Right lobe of liver (tissue), 6 donors: ENCODE measurements around the gene PAFAH1B1. TPM values are rescaled to one million over a fixed set of nuclear protein-coding genes. Genes with fewer than 3 reads are reported as not detected.

Source experiments
- ATAC-seq, 4 donors: fragments of 200-7000 bp; cut with Tn5 transposase; one replicate each; pipeline ENCODE4 v1.9.1; 2020; ENCODE audit warnings: mild to moderate bottlenecking in 4 of 4, moderate library complexity in 4 of 4
- DNase-seq, 3 donors: peaks; one replicate each; pipeline ENCODE4 v3.0.0-alpha.2; 2020
- H3K27ac ChIP-seq, 3 donors: fragments of 200-600 bp; one replicate each; pipeline ENCODE4 v1.8.0; 2022
- H3K27me3 ChIP-seq, 2 donors: fragments of 200-600 bp; one replicate each; pipeline ENCODE4 v1.8.0; 2022
- H3K36me3 ChIP-seq, 4 donors: fragments of 200-600 bp; sonication (generic) in 1 of 4; one replicate each; pipeline versions ENCODE4 v1.5.1 to v1.8.0; 2017 to 2022; ENCODE audit warnings: control low read depth in 1 of 4
- H3K4me1 ChIP-seq, 4 donors: fragments of 200-600 bp; sonication (generic) in 1 of 4; one replicate each; pipeline versions ENCODE4 v1.5.1 to v1.8.0; 2017 to 2022; ENCODE audit warnings: control low read depth in 1 of 4
- H3K4me3 ChIP-seq, 3 donors: fragments of 200-600 bp; one replicate each; pipeline ENCODE4 v1.8.0; 2022
- H3K9me3 ChIP-seq, 4 donors: fragments of 200-600 bp; sonication (generic) in 1 of 4; one replicate each; pipeline versions ENCODE4 v1.5.1 to v1.8.0; 2017 to 2022; ENCODE audit warnings: control low read depth in 1 of 4
- CTCF ChIP-seq, 4 donors: fragments of 200-600 bp in 3 of 4; fragments of 450-650 bp in 1 of 4; IDR thresholded peaks; one replicate each; pipeline versions ENCODE4 v1.5.1 to v1.8.0; 2016 to 2022; ENCODE audit warnings: antibody characterized with exemption in 4 of 4, mild to moderate bottlenecking in 2 of 4
- POLR2A ChIP-seq: fragments of 450-650 bp; IDR thresholded peaks from one replicate; pipeline ENCODE4 v1.6.1; 2017; ENCODE audit warnings: antibody characterized with exemption, mild to moderate bottlenecking
- WGBS: methylation state at CpG from one replicate; pipeline ENCODE4 v1.1.6; 2018; ENCODE audit warnings: low coverage, low lambda C conversion rate; ENCODE audit not compliant: insufficient coverage; ENCODE audit errors: missing lambda C conversion rate; 5-methylcytosine and 5-hydroxymethylcytosine counted together
- intact Hi-C, 2 donors: fragments of 100-400 bp; cut with DNase I; formaldehyde crosslinking; loops; one replicate each; pipeline versions ENCODE4 v1.11.2 to v1.14.1; 2022
- total RNA-seq, 6 experiments: library from RNA; depleted of rRNA in 2 of 6; stranded (reverse); fragments of >200 nt in 2 of 6; fragmentation: NEBNext Ultra II Directional in 3 of 6; extraction: Animal tissue kit (Norgen Biotek cat#: 25700) in 3 of 6; gene quantifications; one replicate each; pipeline versions ENCODE4 v1.1.0 to v1.2.4, GENCODE V29; 2016 to 2023
- donor health status: DM: no; HTN: yes; CAD: no.
- donor health status: DM: no; HTN: no; CAD: no.
- donor health status: DM: no; HTN: no; CAD: no.
- donor health status: DM: no; HTN: yes; CAD: no.
- donor health status: DM: no; HTN: yes; CAD: no.

The PAFAH1B1 gene
- total RNA-seq, 6 experiments from 2014 or later = 32.6 to 69.9 (median 42.2) TPM

GRCh38 chr17:2609091-2609490 is 15.6 kb downstream of the PAFAH1B1 start:
- intact Hi-C loops = no loop called here
- H3K4me3 ChIP-seq = no peak overlapping the region
- H3K9me3 ChIP-seq = no peaks in the 10 kb centered on the region
- no peak for TF ChIP-seq POLR2A
- no peak for TF ChIP-seq CTCF (IDR thresholded peaks at IDR 0.05)
- no peaks in the 10 kb centered on the region for H3K27me3 ChIP-seq
- no peak for ATAC-seq
- no peak overlapping the region for H3K27ac ChIP-seq
- DNase-seq = no peak
- H3K4me1 ChIP-seq = peaks cover 0 to 13% (median 0%) of the 10 kb centered on the region in 4 donors
- 100% methylated on average over 3 of the region's 7 CpGs for WGBS
- H3K36me3 ChIP-seq = no peaks in the 10 kb centered on the region

- H3K4me3 ChIP-seq = no peak overlapping the region
- 73% methylated on average over 3 of the region's 3 CpGs for WGBS
- H3K36me3 ChIP-seq = no peaks in the 10 kb centered on the region
- H3K4me1 ChIP-seq = peaks cover 0 to 13% (median 0%) of the 10 kb centered on the region in 4 donors
- TF ChIP-seq POLR2A (no peak), CTCF (IDR thresholded peaks at IDR 0.05) (no peak)
- DNase-seq (no peak), ATAC-seq (no peak)
- no peaks in the 10 kb centered on the region for H3K27me3 ChIP-seq
- H3K9me3 ChIP-seq = no peaks in the 10 kb centered on the region
- no peak overlapping the region for H3K27ac ChIP-seq
- intact Hi-C loops = no loop called here
Observed at GRCh38 chr17:2610195-2611175, 17.0 kb downstream of the PAFAH1B1 start.

- Histone ChIP-seq H3K4me1 (peaks cover 0 to 13% (median 0%) of the 10 kb centered on the region in 4 donors), H3K36me3 (no peaks in the 10 kb centered on the region), H3K9me3 (no peaks in the 10 kb centered on the region), H3K27me3 (no peaks in the 10 kb centered on the region), H3K4me3 (no peak overlapping the region), H3K27ac (no peak overlapping the region)
- ATAC-seq = no peak
- TF ChIP-seq CTCF (IDR thresholded peaks at IDR 0.05) (no peak), POLR2A (no peak)
- WGBS = 68% methylated on average over 6 of the region's 7 CpGs
- intact Hi-C loops = no loop called here
- DNase-seq = no peak
Observed at GRCh38 chr17:2611627-2612026, 18.2 kb downstream of the PAFAH1B1 start.

- no peak for TF ChIP-seq CTCF (IDR thresholded peaks at IDR 0.05)
- TF ChIP-seq POLR2A = no peak
- Histone ChIP-seq H3K4me3 (no peak overlapping the region), H3K9me3 (no peaks in the 10 kb centered on the region), H3K4me1 (peaks cover 0 to 13% (median 0%) of the 10 kb centered on the region in 4 donors), H3K36me3 (no peaks in the 10 kb centered on the region), H3K27me3 (no peaks in the 10 kb centered on the region), H3K27ac (no peak overlapping the region)
- 100% methylated on average over 6 of the region's 7 CpGs for WGBS
- no peak for ATAC-seq
- DNase-seq = no peak
- intact Hi-C loops = no loop called here
Observed at GRCh38 chr17:2612630-2613029, 19.2 kb downstream of the PAFAH1B1 start.
